Left ventricle myocardium inferior (tissue), 1 donor: Measurements from ENCODE around the gene GAPT. TPM values are rescaled to one million over a fixed set of nuclear protein-coding genes. Genes with fewer than 3 reads are reported as not detected.

Source experiments
- DNase-seq: peaks from one replicate; pipeline ENCODE4 v3.0.0-alpha.2; 2020
- H3K27ac ChIP-seq: fragments of 200-600 bp; replicated peaks from 2 replicates; pipeline ENCODE4 v1.8.0; 2021
- H3K27me3 ChIP-seq: fragments of 200-600 bp; 2 replicates; pipeline ENCODE4 v1.8.0; 2021; ENCODE audit warnings: low read depth
- H3K36me3 ChIP-seq: fragments of 200-600 bp; 2 replicates; pipeline ENCODE4 v1.8.0; 2021
- H3K4me1 ChIP-seq: fragments of 200-600 bp; 2 replicates; pipeline ENCODE4 v1.8.0; 2021
- H3K4me3 ChIP-seq: fragments of 200-600 bp; 2 replicates; pipeline ENCODE4 v1.8.0; 2021; ENCODE audit warnings: mild to moderate bottlenecking, moderate library complexity
- H3K9me3 ChIP-seq: fragments of 200-600 bp; replicated peaks from 2 replicates; pipeline ENCODE4 v1.8.0; 2021
- intact Hi-C: fragments of 100-400 bp; cut with micrococcal nuclease; formaldehyde crosslinking; loops from one replicate; pipeline ENCODE4 v1.11.0; 2022
- total RNA-seq: library from RNA; stranded (reverse); fragmentation: NEBNext Ultra II Directional; extraction: Animal tissue kit (Norgen Biotek cat#: 25700); gene quantifications from one replicate; pipeline ENCODE4 v1.2.1, GENCODE V29; 2021
- TF ChIP-seq, protein P1 (sequence below): fragments of 200-600 bp; IDR thresholded peaks from 2 replicates; pipeline ENCODE4 v1.8.0; 2021; ENCODE audit warnings: antibody characterized with exemption, mild to moderate bottlenecking, borderline replicate concordance
- donor health status: DM: no; HTN: yes; CAD: no; lungs with severe emphysema.

GAPT gene
- total RNA-seq, 1 donor from 2014 or later = 0.22 TPM

DNA sequence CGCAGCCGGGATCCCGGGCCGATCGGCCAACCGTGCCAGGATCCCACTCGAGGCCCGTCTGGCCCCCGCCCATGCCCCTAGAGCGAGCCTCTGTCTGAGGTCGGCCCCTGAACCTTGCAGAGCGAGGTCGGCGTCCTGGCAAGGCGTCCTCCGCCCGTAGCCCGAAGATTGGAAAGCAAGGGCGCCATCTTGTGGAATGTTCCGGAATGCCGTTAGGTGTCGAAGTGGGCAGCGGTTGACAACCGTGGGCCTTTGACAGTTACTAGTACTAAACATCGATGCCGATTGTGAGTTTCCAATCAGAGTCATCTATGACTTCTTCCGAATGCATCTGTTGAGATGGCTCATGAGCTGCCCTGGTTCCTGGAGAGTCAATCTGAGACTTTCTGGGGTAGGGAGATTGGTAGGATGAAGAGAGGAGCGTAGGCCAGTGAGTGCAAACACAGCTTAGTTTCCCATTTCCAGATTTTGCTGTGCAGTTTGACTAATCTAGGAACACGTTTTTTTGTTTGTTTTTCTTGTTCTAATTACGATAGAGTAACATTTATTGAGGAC, 30.4 kb upstream of the GAPT start:
- TF ChIP-seq, protein P1, sequence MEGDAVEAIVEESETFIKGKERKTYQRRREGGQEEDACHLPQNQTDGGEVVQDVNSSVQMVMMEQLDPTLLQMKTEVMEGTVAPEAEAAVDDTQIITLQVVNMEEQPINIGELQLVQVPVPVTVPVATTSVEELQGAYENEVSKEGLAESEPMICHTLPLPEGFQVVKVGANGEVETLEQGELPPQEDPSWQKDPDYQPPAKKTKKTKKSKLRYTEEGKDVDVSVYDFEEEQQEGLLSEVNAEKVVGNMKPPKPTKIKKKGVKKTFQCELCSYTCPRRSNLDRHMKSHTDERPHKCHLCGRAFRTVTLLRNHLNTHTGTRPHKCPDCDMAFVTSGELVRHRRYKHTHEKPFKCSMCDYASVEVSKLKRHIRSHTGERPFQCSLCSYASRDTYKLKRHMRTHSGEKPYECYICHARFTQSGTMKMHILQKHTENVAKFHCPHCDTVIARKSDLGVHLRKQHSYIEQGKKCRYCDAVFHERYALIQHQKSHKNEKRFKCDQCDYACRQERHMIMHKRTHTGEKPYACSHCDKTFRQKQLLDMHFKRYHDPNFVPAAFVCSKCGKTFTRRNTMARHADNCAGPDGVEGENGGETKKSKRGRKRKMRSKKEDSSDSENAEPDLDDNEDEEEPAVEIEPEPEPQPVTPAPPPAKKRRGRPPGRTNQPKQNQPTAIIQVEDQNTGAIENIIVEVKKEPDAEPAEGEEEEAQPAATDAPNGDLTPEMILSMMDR = peak; percentile 76
- no peaks in the 10 kb centered on the region for H3K27me3 ChIP-seq
- no peaks in the 10 kb centered on the region for H3K9me3 ChIP-seq
- H3K4me3 ChIP-seq = peak overlapping the region; percentile 90
- H3K36me3 ChIP-seq = peaks cover 29% of the 10 kb centered on the region
- intact Hi-C loops = loop anchor here (2.0 kb wide), 1 partner anchor 572 kb away; no protein-coding TSS in a partner anchor
- DNase-seq = peak; percentile 92
- H3K27ac ChIP-seq = peak overlapping the region; percentile 96
- peaks cover 57% of the 10 kb centered on the region for H3K4me1 ChIP-seq

DNA sequence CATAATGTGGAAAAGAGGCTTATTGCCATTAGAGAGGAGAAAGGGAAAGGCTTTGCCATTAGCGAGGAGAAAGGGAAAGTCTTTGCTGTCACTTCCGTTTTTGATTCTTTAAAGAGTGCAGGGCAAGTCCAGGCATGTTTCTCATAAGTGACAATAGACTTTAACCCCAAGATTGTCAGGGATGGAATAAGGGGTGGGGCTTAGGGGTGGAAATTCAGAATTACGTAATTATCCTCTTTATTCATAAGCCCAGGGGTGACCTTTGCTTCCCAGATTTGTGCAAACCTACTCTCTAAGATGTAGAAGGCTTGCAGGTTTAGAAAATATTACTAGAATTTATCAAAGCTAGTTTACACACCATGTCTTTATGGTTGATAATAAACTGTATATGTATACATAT, 29.1 kb upstream of the GAPT start:
- peaks cover 15% of the 10 kb centered on the region for H3K36me3 ChIP-seq
- DNase-seq = no peak
- TF ChIP-seq, protein P1 = no peak
- peak overlapping the region; percentile 96 for H3K27ac ChIP-seq
- no peaks in the 10 kb centered on the region for H3K9me3 ChIP-seq
- intact Hi-C loops = loop anchor here (2.0 kb wide), 1 partner anchor 965 kb away; no protein-coding TSS in a partner anchor
- H3K4me1 ChIP-seq = peaks cover 43% of the 10 kb centered on the region
- H3K4me3 ChIP-seq = no peak overlapping the region
- no peaks in the 10 kb centered on the region for H3K27me3 ChIP-seq

DNA sequence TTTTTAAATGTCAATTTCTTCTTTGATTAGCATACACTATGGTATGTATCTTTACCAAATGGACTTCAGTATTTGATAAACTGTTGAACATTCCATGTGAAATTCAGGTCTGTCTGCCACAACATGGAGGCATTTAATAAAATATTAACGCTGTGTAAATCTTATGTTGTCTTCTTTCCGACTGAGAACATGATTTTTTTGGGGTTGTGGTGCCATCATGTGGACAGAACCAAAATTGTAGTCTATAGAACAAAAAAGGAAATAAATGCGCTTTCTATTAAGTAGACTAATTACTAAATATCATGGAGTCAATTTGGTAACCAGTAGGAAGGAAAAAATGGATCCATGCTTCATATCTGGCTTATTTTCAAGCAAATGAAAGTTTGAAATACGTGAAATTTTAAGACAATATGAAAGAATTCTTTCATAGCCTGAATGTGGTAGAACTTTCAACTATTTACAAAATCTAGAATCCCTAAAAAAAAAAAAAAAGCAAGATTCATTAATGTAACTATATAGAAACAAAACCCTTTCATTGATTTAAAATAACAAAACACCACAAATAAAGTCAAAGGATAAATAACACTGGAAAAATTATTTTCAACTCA, 28.5 kb upstream of the GAPT start:
- DNase-seq = no peak
- TF ChIP-seq, protein P1 = peak; percentile 74
- Histone ChIP-seq H3K36me3 (peaks cover 10% of the 10 kb centered on the region), H3K9me3 (no peaks in the 10 kb centered on the region), H3K4me3 (no peak overlapping the region), H3K4me1 (peaks cover 38% of the 10 kb centered on the region), H3K27ac (peak overlapping the region; percentile 96), H3K27me3 (no peaks in the 10 kb centered on the region)
- intact Hi-C loops = loop anchor here (2.0 kb wide), 1 partner anchor 966 kb away; no protein-coding TSS in a partner anchor

DNA sequence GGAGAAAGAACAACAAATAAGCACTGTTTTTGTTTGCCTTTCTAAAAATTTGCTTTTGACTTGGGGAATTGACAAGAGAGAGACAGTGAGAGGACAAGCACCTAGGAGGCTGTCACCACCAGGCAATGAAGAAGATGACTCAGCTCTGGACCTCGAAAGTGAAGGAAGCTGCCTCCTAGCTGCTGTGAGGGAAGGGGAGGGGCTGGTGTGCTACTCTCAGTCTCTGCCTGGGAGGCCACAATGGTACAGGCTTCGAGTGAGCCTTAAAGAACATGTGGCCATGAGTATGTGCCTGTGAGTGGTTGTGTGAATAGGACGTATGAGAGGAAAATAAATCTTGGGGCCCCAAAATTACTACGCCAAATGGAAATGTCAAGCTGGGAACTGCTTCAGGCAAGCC, 24.3 kb upstream of the GAPT start:
- H3K36me3 ChIP-seq = no peaks in the 10 kb centered on the region
- no peak for DNase-seq
- peaks cover 8% of the 10 kb centered on the region for H3K4me1 ChIP-seq
- intact Hi-C loops = no loop called here
- TF ChIP-seq, protein P1 = no peak
- no peaks in the 10 kb centered on the region for H3K27me3 ChIP-seq
- no peak overlapping the region for H3K27ac ChIP-seq
- H3K9me3 ChIP-seq = no peaks in the 10 kb centered on the region
- no peak overlapping the region for H3K4me3 ChIP-seq

DNA sequence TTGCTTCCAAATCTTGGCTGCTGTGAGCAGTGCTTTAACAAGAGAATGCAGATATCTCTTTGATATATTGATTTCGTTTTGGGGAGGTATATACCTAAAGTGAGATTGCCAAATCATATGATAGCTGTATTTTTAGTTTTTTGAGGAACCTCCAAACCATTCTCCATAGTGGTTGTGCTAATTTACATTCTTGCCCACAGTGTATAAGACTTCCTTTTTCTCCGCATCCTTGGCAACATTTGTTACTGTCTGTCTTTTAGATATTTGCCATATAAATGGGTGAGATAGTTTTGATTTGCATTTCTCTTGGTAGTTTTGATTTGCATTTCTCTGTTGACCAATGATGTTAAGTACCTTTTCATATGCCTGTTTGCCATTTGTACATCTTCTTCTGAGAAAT, 21.3 kb upstream of the GAPT start:
- TF ChIP-seq, protein P1 = no peak
- Histone ChIP-seq H3K27ac (no peak overlapping the region), H3K4me3 (no peak overlapping the region), H3K4me1 (no peaks in the 10 kb centered on the region), H3K9me3 (no peaks in the 10 kb centered on the region), H3K27me3 (peaks cover 6% of the 10 kb centered on the region), H3K36me3 (no peaks in the 10 kb centered on the region)
- no peak for DNase-seq
- intact Hi-C loops = no loop called here
